IMR-90 (cell line): ENCODE data around the gene SH3RF1. TPM values are rescaled to one million over a fixed set of nuclear protein-coding genes. Genes with fewer than 3 reads are reported as not detected.

ENCODE experiments used
- ATAC-seq: fragments of 200-7000 bp; cut with Tn5 transposase; 2 replicates; pipeline ENCODE4 v1.9.1; 2020; ENCODE audit warnings: low read depth, mild to moderate bottlenecking, moderate library complexity
- BruUV-seq: library from RNA; stranded (reverse); fragments of 400-500 nt; replicated peaks from 2 replicates; lab custom pipeline; 2021; lab: Mats Ljungman, UMichigan
- CTCF ChIA-PET: fragments of 300-600 bp; formaldehyde crosslinking; extraction: SDS; loops from one replicate; lab custom pipeline; 2021; ENCODE audit warnings: antibody characterized with exemption; lab: Yijun Ruan, JAX
- POLR2A ChIA-PET: fragments of 300-600 bp; sonication (Branson Sonifier 250); formaldehyde crosslinking; loops from one replicate; lab custom pipeline; 2022; ENCODE audit warnings: antibody characterized with exemption; ENCODE audit not compliant: unreplicated experiment; lab: Charles Lee
- DNase-seq: peaks from one replicate; pipeline ENCODE4 v3.0.0; 2013
- H2AFZ ChIP-seq: replicated peaks from 2 replicates; pipeline ENCODE3; 2013; ENCODE audit warnings: low read length, mild to moderate bottlenecking; ENCODE audit not compliant: poor library complexity
- H2AK5ac ChIP-seq: 2 replicates; pipeline ENCODE4 v1.6.1; 2013; ENCODE audit warnings: low read depth, low read length, inconsistent platforms
- H2AK9ac ChIP-seq: replicated peaks from 2 replicates; pipeline ENCODE3; 2013; ENCODE audit warnings: mild to moderate bottlenecking, low read depth, low read length, moderate library complexity; ENCODE audit not compliant: poor library complexity
- H2BK120ac ChIP-seq: 2 replicates; pipeline ENCODE4 v1.6.1; 2013; ENCODE audit warnings: low read depth, low read length, inconsistent platforms
- H2BK15ac ChIP-seq: 3 replicates; pipeline ENCODE4 v1.6.1; 2013; ENCODE audit warnings: low read depth, low read length, inconsistent platforms
- H2BK20ac ChIP-seq: 2 replicates; pipeline ENCODE4 v1.6.1; 2013; ENCODE audit warnings: low read depth, mild to moderate bottlenecking, inconsistent platforms, low read length, moderate library complexity
- H2BK5ac ChIP-seq: 2 replicates; pipeline ENCODE4 v1.6.1; 2013; ENCODE audit warnings: mild to moderate bottlenecking, low read depth, low read length, inconsistent platforms; ENCODE audit not compliant: poor library complexity, severe bottlenecking
- H3K14ac ChIP-seq: replicated peaks from 2 replicates; pipeline ENCODE4 v1.6.1; 2013; ENCODE audit warnings: low read depth, low read length, inconsistent platforms
- H3K18ac ChIP-seq: 2 replicates; pipeline ENCODE4 v1.6.1; 2013; ENCODE audit warnings: low read depth, low read length, control low read depth
- H3K23ac ChIP-seq: 2 replicates; pipeline ENCODE4 v1.6.1; 2013; ENCODE audit warnings: low read depth, low read length, inconsistent platforms
- H3K27ac ChIP-seq: 2 replicates; pipeline ENCODE4 v1.5.1; 2013; ENCODE audit warnings: mild to moderate bottlenecking, control low read depth, low read length; ENCODE audit not compliant: insufficient read depth
- H3K27me3 ChIP-seq: 2 replicates; pipeline ENCODE4 v1.6.1; 2013; ENCODE audit warnings: low read length; ENCODE audit not compliant: control insufficient read depth, insufficient read depth
- H3K36me3 ChIP-seq: 2 replicates; pipeline ENCODE4 v1.6.1; 2013; ENCODE audit warnings: low read length, mixed read lengths; ENCODE audit not compliant: control insufficient read depth, insufficient read depth
- H3K4ac ChIP-seq: 2 replicates; pipeline ENCODE4 v1.6.1; 2013; ENCODE audit warnings: low read depth, low read length, inconsistent platforms
- H3K4me1 ChIP-seq: 2 replicates; pipeline ENCODE4 v1.6.1; 2013; ENCODE audit warnings: low read length, mixed read lengths; ENCODE audit not compliant: control insufficient read depth, insufficient read depth
- H3K4me2 ChIP-seq: 2 replicates; pipeline ENCODE4 v1.6.1; 2013; ENCODE audit warnings: low read depth, mild to moderate bottlenecking, control low read depth, low read length, moderate library complexity
- H3K4me3 ChIP-seq: 2 replicates; pipeline ENCODE4 v1.5.1; 2013; ENCODE audit warnings: low read depth, mild to moderate bottlenecking, control low read depth, low read length, moderate library complexity; ENCODE audit not compliant: insufficient read depth
- H3K56ac ChIP-seq: 2 replicates; pipeline ENCODE4 v1.6.1; 2013; ENCODE audit warnings: low read length, inconsistent platforms; ENCODE audit not compliant: insufficient read depth; ENCODE audit errors: extremely low read depth
- H3K79me1 ChIP-seq, 2 experiments: 2 replicates each; pipeline ENCODE4 v1.6.1; 2013; ENCODE audit warnings: low read length in 2 of 2, inconsistent platforms in 1 of 2, low read depth in 1 of 2
- H3K9ac ChIP-seq: 2 replicates; pipeline ENCODE4 v1.6.1; 2013; ENCODE audit warnings: low read depth, low read length, control low read depth
- H3K9me1 ChIP-seq: 2 replicates; pipeline ENCODE4 v1.6.1; 2013; ENCODE audit warnings: low read length, inconsistent platforms; ENCODE audit not compliant: insufficient read depth
- H3K9me3 ChIP-seq: 2 replicates; pipeline ENCODE4 v1.6.1; 2013; ENCODE audit warnings: low read length; ENCODE audit not compliant: control insufficient read depth, insufficient read depth
- H4K20me1 ChIP-seq: 2 replicates; pipeline ENCODE4 v1.6.1; 2013; ENCODE audit warnings: low read length, inconsistent platforms; ENCODE audit not compliant: insufficient read depth
- H4K5ac ChIP-seq: 2 replicates; pipeline ENCODE4 v1.6.1; 2013; ENCODE audit warnings: mild to moderate bottlenecking, low read depth, low read length, control low read depth
- H4K8ac ChIP-seq, 2 experiments: 2 replicates each; pipeline ENCODE4 v1.6.1; 2013; ENCODE audit warnings: low read depth in 2 of 2, low read length in 2 of 2, control low read depth in 1 of 2, inconsistent platforms in 1 of 2
- H4K91ac ChIP-seq: 2 replicates; pipeline ENCODE4 v1.6.1; 2013; ENCODE audit warnings: low read depth, low read length, inconsistent platforms; ENCODE audit not compliant: insufficient read depth
- BHLHE40 ChIP-seq: fragments of 150-350 bp; IDR thresholded peaks from 2 replicates; pipeline ENCODE4 v1.6.1; 2016; ENCODE audit warnings: mild to moderate bottlenecking, low read depth, low read length
- CEBPB ChIP-seq: IDR thresholded peaks from 2 replicates; pipeline ENCODE4 v1.6.1; 2012; ENCODE audit warnings: low read depth, low read length, improper control_type of control experiment
- CHD1 ChIP-seq: IDR thresholded peaks from 2 replicates; pipeline ENCODE4 v1.6.1; 2012; ENCODE audit warnings: low read depth, low read length, improper control_type of control experiment
- FOS ChIP-seq: fragments of 150-350 bp; IDR thresholded peaks from 2 replicates; pipeline ENCODE4 v1.6.1; 2016; ENCODE audit warnings: low read depth, low read length
- MAFK ChIP-seq: IDR thresholded peaks from 2 replicates; pipeline ENCODE4 v1.6.1; 2012; ENCODE audit warnings: low read depth, low read length, improper control_type of control experiment
- MAZ ChIP-seq: IDR thresholded peaks from 2 replicates; pipeline ENCODE4 v1.6.1; 2012; ENCODE audit warnings: low read depth, mild to moderate bottlenecking, low read length, improper control_type of control experiment, moderate library complexity, borderline replicate concordance
- MXI1 ChIP-seq: IDR thresholded peaks from 2 replicates; pipeline ENCODE4 v1.6.1; 2012; ENCODE audit warnings: low read depth, mild to moderate bottlenecking, low read length, moderate library complexity, borderline replicate concordance
- NFE2L2 ChIP-seq: fragments of 150-350 bp; IDR thresholded peaks from 2 replicates; pipeline ENCODE4 v1.6.1; 2016; ENCODE audit warnings: low read depth, mild to moderate bottlenecking, low read length
- POLR2A ChIP-seq: IDR thresholded peaks from 2 replicates; pipeline ENCODE4 v1.6.1; 2012; ENCODE audit warnings: mild to moderate bottlenecking, low read depth, low read length
- RAD21 ChIP-seq: IDR thresholded peaks from 2 replicates; pipeline ENCODE4 v1.6.1; 2012; ENCODE audit warnings: low read length, improper control_type of control experiment
- RCOR1 ChIP-seq: IDR thresholded peaks from 2 replicates; pipeline ENCODE4 v1.6.1; 2012; ENCODE audit warnings: mild to moderate bottlenecking, low read length, improper control_type of control experiment; ENCODE audit not compliant: insufficient replicate concordance
- RFX5 ChIP-seq: IDR thresholded peaks from 2 replicates; pipeline ENCODE4 v1.8.0; 2012; ENCODE audit warnings: low read depth, mild to moderate bottlenecking, low read length, moderate library complexity
- SMC3 ChIP-seq: fragments of 150-350 bp; IDR thresholded peaks from 2 replicates; pipeline ENCODE4 v1.6.1; 2016; ENCODE audit warnings: low read depth, mild to moderate bottlenecking, antibody characterized with exemption, low read length, moderate library complexity
- WGBS, 2 experiments: methylation state at CpG; one replicate each; pipeline versions ENCODE4 v1.1.5 to v1.1.7; 2013; ENCODE audit warnings: missing lambda C conversion rate in 2 of 2; ENCODE audit not compliant: insufficient read length in 1 of 2; ENCODE audit errors: extremely low coverage in 2 of 2; 5-methylcytosine and 5-hydroxymethylcytosine counted together
- dilution Hi-C: fragments of 300-500 bp; cut with HindIII; formaldehyde crosslinking; loops from one replicate; pipeline ENCODE4 v1.14.3; 2018; ENCODE audit warnings: low sequenced_read_pairs; ENCODE audit not compliant: unreplicated experiment
- in situ Hi-C: fragments of 300-500 bp; cut with MboI; formaldehyde crosslinking; loops from 3 replicates; pipeline ENCODE4 v1.14.3; 2019; ENCODE audit warnings: low sequenced_read_pairs, inconsistent platforms, mixed read lengths
- intact Hi-C: fragments of 100-400 bp; cut with micrococcal nuclease; formaldehyde crosslinking; loops from 2 replicates; pipeline ENCODE4 v1.10.0; 2022
- polyA plus RNA-seq, 3 experiments: library from polyadenylated mRNA; depleted of rRNA; stranded (reverse); fragments of >200 nt; gene quantifications; 2 replicates each; pipeline ENCODE4 v1.2.3, GENCODE V29; 2012; ENCODE audit warnings: low replicate concordance in 1 of 3
- total RNA-seq: library from RNA; depleted of rRNA; stranded (reverse); fragments of >200 nt; gene quantifications from 2 replicates; pipeline ENCODE4 v1.2.3, GENCODE V29; 2012
- TF ChIP-seq, protein P1 (sequence below): fragments of 150-350 bp; IDR thresholded peaks from 2 replicates; pipeline ENCODE4 v1.6.1; 2017; ENCODE audit warnings: mild to moderate bottlenecking, antibody characterized with exemption, low read length, low read depth
- TF ChIP-seq, protein P2 (sequence below): fragments of 150-350 bp; IDR thresholded peaks from 2 replicates; pipeline ENCODE4 v1.6.1; 2016; ENCODE audit warnings: low read depth, mild to moderate bottlenecking, low read length, moderate library complexity, borderline replicate concordance
- TF ChIP-seq, protein P3 (sequence below): conservative IDR thresholded peaks from 2 replicates; pipeline ENCODE4 v1.5.1; 2012; ENCODE audit warnings: mild to moderate bottlenecking, low read depth, low read length, improper control_type of control experiment

Gene SH3RF1
- total and polyA plus RNA-seq, 2 of the 4 experiments (the other 2 are of a cell fraction), result 22.0 to 29.8 TPM

DNA sequence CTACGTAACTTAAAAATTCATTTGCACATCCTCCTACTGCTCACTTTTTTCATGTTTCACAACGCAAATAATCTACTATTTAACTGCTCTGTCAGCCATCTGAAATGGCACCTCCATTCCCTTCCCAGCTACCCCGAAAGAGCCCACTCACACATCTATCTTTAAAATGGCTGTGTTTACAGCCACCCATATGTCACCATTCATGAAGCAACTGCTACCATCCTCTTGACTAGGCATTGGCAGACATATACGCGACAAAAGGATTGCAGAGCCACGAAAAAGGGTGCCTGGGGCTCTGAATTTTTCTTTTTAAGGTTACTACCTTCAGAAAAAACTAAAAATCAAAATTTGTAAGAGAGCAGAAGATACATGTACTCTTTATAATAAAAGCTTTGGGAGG, 11.5 kb downstream of the SH3RF1 start:
- no peaks in the 10 kb centered on the region; the same call in 1 of the 2 replicates for H3K9me3 ChIP-seq

More for the DNA sequence above, 11.5 kb downstream of the SH3RF1 start:
- H3K27me3 ChIP-seq, result no peaks in the 10 kb centered on the region
- intact Hi-C loops, result no loop called here
- no peak overlapping the region for H3K56ac ChIP-seq
- no peak overlapping the region for H2AK9ac ChIP-seq
- H3K14ac ChIP-seq, result no peak overlapping the region
- TF ChIP-seq POLR2A, result no peak
- TF ChIP-seq RFX5, result no peak
- TF ChIP-seq, protein P1, sequence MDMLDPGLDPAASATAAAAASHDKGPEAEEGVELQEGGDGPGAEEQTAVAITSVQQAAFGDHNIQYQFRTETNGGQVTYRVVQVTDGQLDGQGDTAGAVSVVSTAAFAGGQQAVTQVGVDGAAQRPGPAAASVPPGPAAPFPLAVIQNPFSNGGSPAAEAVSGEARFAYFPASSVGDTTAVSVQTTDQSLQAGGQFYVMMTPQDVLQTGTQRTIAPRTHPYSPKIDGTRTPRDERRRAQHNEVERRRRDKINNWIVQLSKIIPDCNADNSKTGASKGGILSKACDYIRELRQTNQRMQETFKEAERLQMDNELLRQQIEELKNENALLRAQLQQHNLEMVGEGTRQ, result no peak
- no peak for TF ChIP-seq SMC3
- TF ChIP-seq CEBPB, result no peak
- TF ChIP-seq MAFK, result no peak
- no peak for TF ChIP-seq FOS
- TF ChIP-seq, protein P2, sequence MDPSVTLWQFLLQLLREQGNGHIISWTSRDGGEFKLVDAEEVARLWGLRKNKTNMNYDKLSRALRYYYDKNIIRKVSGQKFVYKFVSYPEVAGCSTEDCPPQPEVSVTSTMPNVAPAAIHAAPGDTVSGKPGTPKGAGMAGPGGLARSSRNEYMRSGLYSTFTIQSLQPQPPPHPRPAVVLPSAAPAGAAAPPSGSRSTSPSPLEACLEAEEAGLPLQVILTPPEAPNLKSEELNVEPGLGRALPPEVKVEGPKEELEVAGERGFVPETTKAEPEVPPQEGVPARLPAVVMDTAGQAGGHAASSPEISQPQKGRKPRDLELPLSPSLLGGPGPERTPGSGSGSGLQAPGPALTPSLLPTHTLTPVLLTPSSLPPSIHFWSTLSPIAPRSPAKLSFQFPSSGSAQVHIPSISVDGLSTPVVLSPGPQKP, result no peak
- TF ChIP-seq CHD1, result no peak
- TF ChIP-seq MXI1, result no peak
- TF ChIP-seq MAZ, result no peak
- TF ChIP-seq NFE2L2, result no peak
- TF ChIP-seq RCOR1, result no peak
- TF ChIP-seq, protein P3, sequence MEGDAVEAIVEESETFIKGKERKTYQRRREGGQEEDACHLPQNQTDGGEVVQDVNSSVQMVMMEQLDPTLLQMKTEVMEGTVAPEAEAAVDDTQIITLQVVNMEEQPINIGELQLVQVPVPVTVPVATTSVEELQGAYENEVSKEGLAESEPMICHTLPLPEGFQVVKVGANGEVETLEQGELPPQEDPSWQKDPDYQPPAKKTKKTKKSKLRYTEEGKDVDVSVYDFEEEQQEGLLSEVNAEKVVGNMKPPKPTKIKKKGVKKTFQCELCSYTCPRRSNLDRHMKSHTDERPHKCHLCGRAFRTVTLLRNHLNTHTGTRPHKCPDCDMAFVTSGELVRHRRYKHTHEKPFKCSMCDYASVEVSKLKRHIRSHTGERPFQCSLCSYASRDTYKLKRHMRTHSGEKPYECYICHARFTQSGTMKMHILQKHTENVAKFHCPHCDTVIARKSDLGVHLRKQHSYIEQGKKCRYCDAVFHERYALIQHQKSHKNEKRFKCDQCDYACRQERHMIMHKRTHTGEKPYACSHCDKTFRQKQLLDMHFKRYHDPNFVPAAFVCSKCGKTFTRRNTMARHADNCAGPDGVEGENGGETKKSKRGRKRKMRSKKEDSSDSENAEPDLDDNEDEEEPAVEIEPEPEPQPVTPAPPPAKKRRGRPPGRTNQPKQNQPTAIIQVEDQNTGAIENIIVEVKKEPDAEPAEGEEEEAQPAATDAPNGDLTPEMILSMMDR, result no peak
- TF ChIP-seq RAD21, result no peak
- no peak for TF ChIP-seq BHLHE40
- H2BK20ac ChIP-seq, result no peak overlapping the region; the same call in 1 of the 2 replicates
- no peak overlapping the region for H3K9ac ChIP-seq
- H2BK5ac ChIP-seq, result no peak overlapping the region
- H4K5ac ChIP-seq, result no peak overlapping the region
- peaks cover 9 to 74% of the 10 kb centered on the region in 2 experiments; a peak in 3 of 4 replicates for H3K79me1 ChIP-seq
- H3K18ac ChIP-seq, result no peak overlapping the region
- H2BK120ac ChIP-seq, result no peak overlapping the region
- H3K4me3 ChIP-seq, result no peak overlapping the region
- peaks cover 28% of the 10 kb centered on the region for H3K9me1 ChIP-seq
- H4K20me1 ChIP-seq, result peaks cover 73% of the 10 kb centered on the region
- no peak overlapping the region for H2AFZ ChIP-seq
- ATAC-seq, result no peak
- CTCF ChIA-PET, result interaction anchor here (0.5 kb wide), 1 partner anchor 718 kb away, joined by 3 read pairs; no protein-coding TSS in a partner anchor
- 92% methylated on average over 3 of the region's 6 CpGs; no CpG with 5 or more reads in 1 of the 2 experiments for WGBS, 2 experiments
- H3K36me3 ChIP-seq, result peaks cover 11% of the 10 kb centered on the region
- H2AK5ac ChIP-seq, result no peak overlapping the region; the same call in 1 of the 2 replicates
- no peak overlapping the region for H3K4ac ChIP-seq
- no peak overlapping the region for H2BK15ac ChIP-seq
- no peak overlapping the region for H3K4me2 ChIP-seq
- no peak overlapping the region for H4K91ac ChIP-seq
- no peak overlapping the region for H4K8ac ChIP-seq
- H3K4me1 ChIP-seq, result peaks cover 26% of the 10 kb centered on the region
- no peak overlapping the region for H3K27ac ChIP-seq
- POLR2A ChIA-PET, result no interaction called here
- dilution Hi-C loops, result no loop called here
- BruUV-seq, result no TSS peak
- in situ Hi-C loops, result no loop called here
- no peak for DNase-seq
- peak overlapping the region; percentile 42; the same call in 1 of the 2 replicates for H3K23ac ChIP-seq
